GM12801 (cell line): ENCODE measurements around the gene ATAD2B.

ENCODE experiments used
- CTCF ChIP-seq: IDR thresholded peaks from one replicate; pipeline ENCODE4 v1.5.1; 2011; ENCODE audit warnings: control low read depth; ENCODE audit not compliant: insufficient read length; ENCODE audit errors: extremely low read depth

The ATAD2B gene

GRCh38 chr2:23862716-23863426, 64.1 kb downstream of the ATAD2B start:
- TF ChIP-seq CTCF, result no peak

- no peak for TF ChIP-seq CTCF
These were observed 65.0 kb downstream of the ATAD2B start for GRCh38 chr2:23861952-23862351.

GRCh38 chr2:23859983-23860382, 66.9 kb downstream of the ATAD2B start:
- no peak for TF ChIP-seq CTCF

GRCh38 chr2:23859234-23859633, 67.7 kb downstream of the ATAD2B start:
- no peak for TF ChIP-seq CTCF

GRCh38 chr2:23850564-23851256, 76.2 kb downstream of the ATAD2B start:
- TF ChIP-seq CTCF, result no peak

- TF ChIP-seq CTCF, result no peak
These were observed 82.0 kb downstream of the ATAD2B start for GRCh38 chr2:23844905-23845304.

GRCh38 chr2:23843051-23843976, 83.6 kb downstream of the ATAD2B start:
- no peak for TF ChIP-seq CTCF
